GM12878 (cell line): Measurements from ENCODE around the gene PPIF. TPM values are rescaled to one million over a fixed set of nuclear protein-coding genes. Genes with fewer than 3 reads are reported as not detected.

Experiments used
- ATAC-seq: fragments of 200-7000 bp; cut with Tn5 transposase; 3 replicates; pipeline ENCODE4 v1.9.1; 2020; ENCODE audit warnings: mild to moderate bottlenecking, moderate library complexity
- BruUV-seq: library from RNA; stranded (reverse); fragments of 400-500 nt; replicated peaks from 2 replicates; lab custom pipeline; 2021; lab: Mats Ljungman, UMichigan
- CTCF ChIA-PET: fragments of 300-600 bp; sonication (Branson Sonifier 250); formaldehyde crosslinking; extraction: SDS; loops from one replicate; lab custom pipeline; 2021; ENCODE audit warnings: inconsistent platforms; lab: Yijun Ruan, JAX
- POLR2A ChIA-PET: fragments of 350-600 bp; formaldehyde crosslinking; extraction: SDS; loops from one replicate; lab custom pipeline; 2021; ENCODE audit warnings: inconsistent platforms; lab: Charles Lee
- RAD21 ChIA-PET: fragments of 300-600 bp; sonication (Branson Sonifier 250); formaldehyde crosslinking; loops from one replicate; lab custom pipeline; 2023; ENCODE audit warnings: antibody characterized with exemption; ENCODE audit not compliant: unreplicated experiment; lab: Charles Lee
- SMC1A ChIA-PET: fragments of 300-600 bp; sonication (Branson Sonifier 250); formaldehyde crosslinking; loops from one replicate; lab custom pipeline; 2023; ENCODE audit not compliant: unreplicated experiment, uncharacterized antibody; lab: Charles Lee
- DNase-seq: peaks from one replicate; pipeline ENCODE4 v3.0.0-alpha.2; 2011; ENCODE audit warnings: low read depth, low spot score
- FAIRE-seq: peaks from 3 replicates; lab custom pipeline; 2011; peaks lifted over from hg19 to GRCh38; lab: Jason Lieb, UNC
- H2AFZ ChIP-seq: 2 replicates; pipeline ENCODE4 v1.6.0; 2011; ENCODE audit warnings: low read depth, low read length, control low read depth; ENCODE audit not compliant: control insufficient read depth
- H3K27ac ChIP-seq: 2 replicates; pipeline ENCODE4 v1.5.1; 2011; ENCODE audit warnings: control low read depth; ENCODE audit not compliant: control insufficient read depth, insufficient read depth
- H3K27me3 ChIP-seq, 2 experiments: replicated peaks in 1 of 2; 2 replicates each; pipeline versions ENCODE4 v1.6.0 to v1.6.1; 2011; ENCODE audit warnings: low read length in 1 of 2; ENCODE audit not compliant: control insufficient read depth in 2 of 2, insufficient read depth in 2 of 2
- H3K36me3 ChIP-seq, 2 experiments: 2 replicates each; pipeline ENCODE4 v1.5.1; 2011; ENCODE audit warnings: low read length in 1 of 2; ENCODE audit not compliant: control insufficient read depth in 2 of 2, insufficient read depth in 2 of 2
- H3K4me1 ChIP-seq: 2 replicates; pipeline ENCODE4 v1.6.1; 2011; ENCODE audit warnings: mild to moderate bottlenecking, low read length, moderate library complexity, mixed read lengths; ENCODE audit not compliant: control insufficient read depth, insufficient read depth
- H3K4me2 ChIP-seq: 2 replicates; pipeline ENCODE4 v1.6.0; 2011; ENCODE audit warnings: control low read depth; ENCODE audit not compliant: control insufficient read depth, insufficient read depth
- H3K4me3 ChIP-seq: fragments of 200-600 bp; sonication (generic); 2 replicates; pipeline ENCODE4 v1.5.1; 2016
- H3K79me2 ChIP-seq: 2 replicates; pipeline ENCODE4 v1.6.0; 2011; ENCODE audit warnings: low read length; ENCODE audit not compliant: control insufficient read depth, insufficient read depth
- H3K9ac ChIP-seq: 2 replicates; pipeline ENCODE4 v1.8.0; 2011; ENCODE audit warnings: low read length, control low read depth, mixed read lengths; ENCODE audit not compliant: control insufficient read depth, insufficient read depth
- H3K9me3 ChIP-seq: replicated peaks from 3 replicates; pipeline ENCODE4 v1.5.1; 2011; ENCODE audit warnings: mild to moderate bottlenecking, low read length; ENCODE audit not compliant: control insufficient read depth, insufficient read depth
- H4K20me1 ChIP-seq: 2 replicates; pipeline ENCODE4 v1.6.0; 2011; ENCODE audit not compliant: control insufficient read depth, insufficient read depth
- BRCA1 ChIP-seq: IDR thresholded peaks from 2 replicates; pipeline ENCODE4 v1.6.1; 2011; ENCODE audit warnings: low read depth, low read length, improper control_type of control experiment
- EGR1 ChIP-seq, 2 experiments: IDR thresholded peaks; 1 replicate in 1 of 2; 2 replicates in 1 of 2; pipeline ENCODE4 v1.6.1; 2011 to 2012; ENCODE audit warnings: low read depth in 2 of 2, low read length in 2 of 2, borderline replicate concordance in 1 of 2, mild to moderate bottlenecking in 1 of 2, moderate library complexity in 1 of 2
- ESRRA ChIP-seq: IDR thresholded peaks from 2 replicates; pipeline ENCODE4 v1.6.1; 2012; ENCODE audit warnings: mild to moderate bottlenecking, low read length, improper control_type of control experiment
- HCFC1 ChIP-seq: fragments of 150-350 bp; IDR thresholded peaks from 2 replicates; pipeline ENCODE4 v1.6.1; 2014; ENCODE audit warnings: low read length
- HDAC6 ChIP-seq: fragments of 200-600 bp; sonication (generic); IDR thresholded peaks from one replicate; pipeline ENCODE4 v1.8.0; 2017; ENCODE audit warnings: antibody characterized with exemption; ENCODE audit not compliant: unreplicated experiment
- LARP7 ChIP-seq: fragments of 450-650 bp; IDR thresholded peaks from 2 replicates; pipeline ENCODE4 v1.6.1; 2017; ENCODE audit warnings: mild to moderate bottlenecking
- MYB ChIP-seq: fragments of 150-350 bp; IDR thresholded peaks from 2 replicates; pipeline ENCODE4 v1.6.1; 2014; ENCODE audit warnings: mild to moderate bottlenecking, low read depth, low read length, borderline replicate concordance
- NFIC ChIP-seq: IDR thresholded peaks from 2 replicates; pipeline ENCODE4 v1.6.1; 2012; ENCODE audit warnings: low read depth, mild to moderate bottlenecking, inconsistent platforms, low read length, moderate library complexity
- POLR2AphosphoS5 ChIP-seq: IDR thresholded peaks from 2 replicates; pipeline ENCODE4 v1.6.1; 2011; ENCODE audit warnings: mild to moderate bottlenecking, low read length, inconsistent platforms
- RELB ChIP-seq: fragments of 450-650 bp; IDR thresholded peaks from 2 replicates; pipeline ENCODE4 v1.6.1; 2017; ENCODE audit warnings: low read depth, mild to moderate bottlenecking, moderate library complexity
- SKIL ChIP-seq: fragments of 450-650 bp; IDR thresholded peaks from 2 replicates; pipeline ENCODE4 v1.6.1; 2017; ENCODE audit warnings: mild to moderate bottlenecking, low read depth, inconsistent platforms; ENCODE audit not compliant: poor library complexity, severe bottlenecking
- YY1 ChIP-seq: IDR thresholded peaks from 2 replicates; pipeline ENCODE4 v1.6.1; 2011; ENCODE audit warnings: low read depth, mild to moderate bottlenecking, low read length
- ZNF384 ChIP-seq: IDR thresholded peaks from 2 replicates; pipeline ENCODE4 v1.6.1; 2012; ENCODE audit warnings: low read depth, mild to moderate bottlenecking, low read length, improper control_type of control experiment, borderline replicate concordance
- WGBS: methylation state at CpG from one replicate; pipeline ENCODE4 v1.1.6; 2016; ENCODE audit warnings: low lambda C conversion rate; ENCODE audit not compliant: insufficient replicate concordance, insufficient coverage; ENCODE audit errors: missing lambda C conversion rate; 5-methylcytosine and 5-hydroxymethylcytosine counted together
- in situ Hi-C: fragments of 300-500 bp; cut with MboI; formaldehyde crosslinking; loops from 9 replicates; pipeline ENCODE4 v1.14.3; 2018; ENCODE audit warnings: mixed read lengths
- intact Hi-C: fragments of 100-400 bp; cut with micrococcal nuclease; formaldehyde crosslinking; loops from one replicate; pipeline ENCODE4 v1.14.2; 2022; ENCODE audit not compliant: unreplicated experiment
- polyA plus RNA-seq, 11 experiments: library from polyadenylated mRNA; depleted of rRNA in 4 of 11; unstranded in 6 of 11; stranded (reverse) in 5 of 11; fragments of >200 nt; fragmentation: Nextera tagmentation in 4 of 11; fragmentation: Illumina TruSeq in 1 of 11; extraction: Ambion mirVana in 4 of 11; extraction: Trizol in 1 of 11; gene quantifications; 1 replicate in 1 of 11; 2 replicates in 10 of 11; pipeline versions ENCODE4 v1.2.1 to v1.2.3, GENCODE V29; 2011 to 2016; ENCODE audit warnings: inconsistent platforms in 2 of 11, missing spikeins in 2 of 11, low read depth in 1 of 11
- total RNA-seq, 4 experiments: library from RNA; depleted of rRNA in 3 of 4; stranded (reverse); fragments of >200 nt in 3 of 4; fragmentation: Illumina TruSeq in 1 of 4; extraction: Trizol in 1 of 4; gene quantifications; 2 replicates each; pipeline versions ENCODE4 v1.2.1 to v1.2.3, GENCODE V29; 2013 to 2021
- TF ChIP-seq, protein P1 (sequence below): fragments of 450-650 bp; IDR thresholded peaks from 2 replicates; pipeline ENCODE4 v1.6.1; 2017; ENCODE audit warnings: mild to moderate bottlenecking, moderate library complexity

The PPIF gene
- total and polyA plus RNA-seq, 10 of the 15 experiments (the other 5 are each of a cell fraction or from before 2014, with no cell fraction given): 28.8 to 180 (median 128) TPM

DNA sequence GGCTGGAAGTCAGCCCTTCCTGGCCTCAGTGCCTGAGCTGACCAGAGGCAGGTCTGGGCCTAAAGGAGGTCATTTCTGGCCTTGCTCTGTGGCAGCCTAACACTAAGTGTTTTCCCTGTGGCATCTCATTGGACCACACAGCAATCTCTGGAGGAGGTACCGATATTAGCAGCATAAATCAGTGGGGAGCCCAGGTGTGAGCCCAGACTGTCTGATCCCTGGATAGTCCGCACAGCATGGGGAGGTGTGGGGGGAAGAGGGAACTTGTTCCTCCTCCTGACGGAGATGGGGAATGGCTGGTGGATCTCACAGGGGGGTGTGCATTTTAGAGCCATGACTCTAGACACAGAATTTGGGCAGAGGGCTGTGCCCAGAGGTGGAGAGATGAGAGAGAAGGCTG lies 11.0 kb upstream of the PPIF start (continued):
- TF ChIP-seq EGR1 (IDR thresholded peaks at IDR 0.05; ENCODE audit: borderline replicate concordance in 1 of 2, low read depth in 2 of 2, low read length in 2 of 2) (no peak), ESRRA (no peak), MYB (no peak), BRCA1 (no peak)

DNA sequence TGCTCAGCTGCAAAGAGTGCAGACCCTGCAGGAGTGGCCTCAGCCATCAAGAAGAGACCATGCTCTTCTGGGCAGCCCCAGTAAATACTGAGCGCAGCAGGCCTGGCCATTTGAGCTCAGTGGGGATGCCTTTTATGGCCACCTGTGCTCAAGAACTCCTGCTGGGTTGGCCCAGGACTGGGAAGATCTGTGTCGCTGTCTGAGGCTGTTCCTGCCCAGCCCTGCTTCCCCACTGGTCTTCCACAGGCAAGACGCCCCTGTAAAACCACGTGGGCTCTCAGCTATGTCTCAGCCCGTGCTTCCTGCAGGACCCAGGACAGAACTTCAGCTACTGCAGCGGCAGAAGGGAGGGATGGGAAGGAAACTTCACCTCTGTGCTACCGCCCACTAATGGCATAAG lies 10.5 kb upstream of the PPIF start:
- no peak overlapping the region for H3K4me2 ChIP-seq
- FAIRE-seq (no peak), DNase-seq (no peak), ATAC-seq (no peak)
- H3K4me1 ChIP-seq: peaks cover 4% of the 10 kb centered on the region
- ChIA-PET RAD21 (interaction anchor here (0.9 to 1.1 kb wide), 2 partner anchors 53 to 88 kb away, joined by 3 to 4 read pairs; no protein-coding TSS in a partner anchor), POLR2A (interaction anchor here (0.8 to 0.9 kb wide), 2 partner anchors 8 to 134 kb away, joined by 3 to 4 read pairs; no protein-coding TSS in a partner anchor), SMC1A (interaction anchor here (0.8 to 1.3 kb wide), 3 partner anchors 8 to 11 kb away, joined by 3 to 4 read pairs (median 3); no protein-coding TSS in a partner anchor), CTCF (interaction anchor here (0.9 to 1.8 kb wide), 2 partner anchors 9 to 90 kb away, joined by 3 to 10 read pairs; no protein-coding TSS in a partner anchor)
- no peak overlapping the region for H3K9ac ChIP-seq
- no peak overlapping the region for H3K4me3 ChIP-seq
- no peaks in the 10 kb centered on the region for H4K20me1 ChIP-seq
- H3K9me3 ChIP-seq: no peaks in the 10 kb centered on the region; the same call in 2 of the 3 replicates
- BruUV-seq: no TSS peak
- in situ Hi-C loops: no loop called here
- no peak overlapping the region for H2AFZ ChIP-seq
- no peaks in the 10 kb centered on the region for H3K79me2 ChIP-seq
- 62% methylated on average over 7 of the region's 7 CpGs for WGBS
- H3K36me3 ChIP-seq: no peaks in the 10 kb centered on the region
- H3K27me3 ChIP-seq: no peaks in the 10 kb centered on the region
- intact Hi-C loops: no loop called here
- H3K27ac ChIP-seq: no peak overlapping the region
- TF ChIP-seq ZNF384: no peak
- no peak for TF ChIP-seq SKIL
- no peak for TF ChIP-seq LARP7
- no peak for TF ChIP-seq YY1
- no peak for TF ChIP-seq HCFC1
- no peak for TF ChIP-seq NFIC
- no peak for TF ChIP-seq HDAC6
- no peak for TF ChIP-seq RELB
- TF ChIP-seq POLR2AphosphoS5: no peak
- TF ChIP-seq, protein P1, sequence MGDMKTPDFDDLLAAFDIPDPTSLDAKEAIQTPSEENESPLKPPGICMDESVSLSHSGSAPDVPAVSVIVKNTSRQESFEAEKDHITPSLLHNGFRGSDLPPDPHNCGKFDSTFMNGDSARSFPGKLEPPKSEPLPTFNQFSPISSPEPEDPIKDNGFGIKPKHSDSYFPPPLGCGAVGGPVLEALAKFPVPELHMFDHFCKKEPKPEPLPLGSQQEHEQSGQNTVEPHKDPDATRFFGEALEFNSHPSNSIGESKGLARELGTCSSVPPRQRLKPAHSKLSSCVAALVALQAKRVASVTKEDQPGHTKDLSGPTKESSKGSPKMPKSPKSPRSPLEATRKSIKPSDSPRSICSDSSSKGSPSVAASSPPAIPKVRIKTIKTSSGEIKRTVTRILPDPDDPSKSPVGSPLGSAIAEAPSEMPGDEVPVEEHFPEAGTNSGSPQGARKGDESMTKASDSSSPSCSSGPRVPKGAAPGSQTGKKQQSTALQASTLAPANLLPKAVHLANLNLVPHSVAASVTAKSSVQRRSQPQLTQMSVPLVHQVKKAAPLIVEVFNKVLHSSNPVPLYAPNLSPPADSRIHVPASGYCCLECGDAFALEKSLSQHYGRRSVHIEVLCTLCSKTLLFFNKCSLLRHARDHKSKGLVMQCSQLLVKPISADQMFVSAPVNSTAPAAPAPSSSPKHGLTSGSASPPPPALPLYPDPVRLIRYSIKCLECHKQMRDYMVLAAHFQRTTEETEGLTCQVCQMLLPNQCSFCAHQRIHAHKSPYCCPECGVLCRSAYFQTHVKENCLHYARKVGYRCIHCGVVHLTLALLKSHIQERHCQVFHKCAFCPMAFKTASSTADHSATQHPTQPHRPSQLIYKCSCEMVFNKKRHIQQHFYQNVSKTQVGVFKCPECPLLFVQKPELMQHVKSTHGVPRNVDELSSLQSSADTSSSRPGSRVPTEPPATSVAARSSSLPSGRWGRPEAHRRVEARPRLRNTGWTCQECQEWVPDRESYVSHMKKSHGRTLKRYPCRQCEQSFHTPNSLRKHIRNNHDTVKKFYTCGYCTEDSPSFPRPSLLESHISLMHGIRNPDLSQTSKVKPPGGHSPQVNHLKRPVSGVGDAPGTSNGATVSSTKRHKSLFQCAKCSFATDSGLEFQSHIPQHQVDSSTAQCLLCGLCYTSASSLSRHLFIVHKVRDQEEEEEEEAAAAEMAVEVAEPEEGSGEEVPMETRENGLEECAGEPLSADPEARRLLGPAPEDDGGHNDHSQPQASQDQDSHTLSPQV: no peak
